RWPE2 (cell line): Measurements from ENCODE around the gene PLCD1.
"Not testable (repeated sequence)": the region's sequence is repeated elsewhere in the genome, so short reads cannot be mapped to it uniquely, and the experiment has no call there.

ENCODE experiments used
- ATAC-seq: fragments of 200-7000 bp; cut with Tn5 transposase; 3 replicates; pipeline ENCODE4 v1.9.1; 2021; ENCODE audit warnings: low read depth
- DNase-seq: peaks from one replicate; pipeline ENCODE4 v3.0.0-alpha.2; 2020; ENCODE audit warnings: low spot score
- H3K27ac ChIP-seq: fragments of 450-650 bp; 2 replicates; pipeline ENCODE4 v1.5.1; 2017; ENCODE audit warnings: mild to moderate bottlenecking; ENCODE audit not compliant: poor library complexity, severe bottlenecking
- H3K27me3 ChIP-seq: fragments of 250-450 bp; sonication (Bioruptor Pico); 2 replicates; pipeline ENCODE4 v1.5.1; 2021; ENCODE audit warnings: mild to moderate bottlenecking, moderate library complexity; ENCODE audit not compliant: insufficient read depth, poor library complexity, severe bottlenecking
- H3K36me3 ChIP-seq: fragments of 250-450 bp; sonication (Bioruptor Pico); 2 replicates; pipeline ENCODE4 v1.5.1; 2020; ENCODE audit warnings: low read depth, mild to moderate bottlenecking, moderate library complexity
- H3K4me1 ChIP-seq: fragments of 250-450 bp; sonication (Bioruptor Pico); 2 replicates; pipeline ENCODE4 v1.5.1; 2021; ENCODE audit warnings: mild to moderate bottlenecking, moderate library complexity; ENCODE audit not compliant: insufficient read depth, poor library complexity, severe bottlenecking
- H3K4me3 ChIP-seq: fragments of 250-450 bp; sonication (Bioruptor Pico); 2 replicates; pipeline ENCODE4 v1.5.1; 2021; ENCODE audit warnings: mild to moderate bottlenecking, moderate library complexity; ENCODE audit not compliant: severe bottlenecking
- H3K9me3 ChIP-seq: fragments of 250-450 bp; sonication (Bioruptor Pico); 2 replicates; pipeline ENCODE4 v1.5.1; 2021; ENCODE audit warnings: mild to moderate bottlenecking, moderate library complexity; ENCODE audit not compliant: severe bottlenecking
- CTCF ChIP-seq: fragments of 450-650 bp; IDR thresholded peaks from one replicate; pipeline ENCODE4 v1.5.1; 2017; ENCODE audit warnings: mild to moderate bottlenecking, moderate library complexity; ENCODE audit not compliant: poor library complexity, severe bottlenecking

The PLCD1 gene

GRCh38 chr3:37989821-37990480 lies 39.5 kb downstream of the PLCD1 start:
- ATAC-seq (no peak), DNase-seq (no peak)
- Histone ChIP-seq H3K9me3 (no peaks in the 10 kb centered on the region), H3K27ac (no peak overlapping the region), H3K4me1 (peaks cover 8% of the 10 kb centered on the region), H3K27me3 (no peaks in the 10 kb centered on the region), H3K4me3 (no peak overlapping the region), H3K36me3 (no peaks in the 10 kb centered on the region)
- no peak for TF ChIP-seq CTCF

GRCh38 chr3:37988931-37989525 lies 40.4 kb downstream of the PLCD1 start:
- H3K27ac ChIP-seq = no peak overlapping the region
- DNase-seq = no peak
- no peaks in the 10 kb centered on the region for H3K9me3 ChIP-seq
- no peak for ATAC-seq
- no peak for TF ChIP-seq CTCF
- no peak overlapping the region for H3K4me3 ChIP-seq
- H3K4me1 ChIP-seq = peaks cover 8% of the 10 kb centered on the region
- no peaks in the 10 kb centered on the region for H3K27me3 ChIP-seq
- H3K36me3 ChIP-seq = no peaks in the 10 kb centered on the region

GRCh38 chr3:37988376-37988775 lies 41.1 kb downstream of the PLCD1 start:
- H3K27me3 ChIP-seq, H3K9me3 ChIP-seq, DNase-seq, ATAC-seq, H3K27ac ChIP-seq, H3K4me3 ChIP-seq, H3K4me1 ChIP-seq, H3K36me3 ChIP-seq: not testable (repeated sequence)

GRCh38 chr3:37987751-37988179 lies 41.7 kb downstream of the PLCD1 start:
- ATAC-seq (no peak), DNase-seq (no peak)
- H3K4me3 ChIP-seq = no peak overlapping the region
- no peak for TF ChIP-seq CTCF
- H3K27me3 ChIP-seq = no peaks in the 10 kb centered on the region
- H3K4me1 ChIP-seq = peaks cover 5% of the 10 kb centered on the region
- H3K36me3 ChIP-seq = no peaks in the 10 kb centered on the region
- no peak overlapping the region for H3K27ac ChIP-seq
- no peaks in the 10 kb centered on the region for H3K9me3 ChIP-seq

- no peaks in the 10 kb centered on the region for H3K9me3 ChIP-seq
- H3K36me3 ChIP-seq = no peaks in the 10 kb centered on the region; the same call in 1 of the 2 replicates
- no peak for TF ChIP-seq CTCF
- no peaks in the 10 kb centered on the region for H3K27me3 ChIP-seq
- H3K4me1 ChIP-seq = peaks cover under 1% of the 10 kb centered on the region
- no peak overlapping the region for H3K4me3 ChIP-seq
- no peak for DNase-seq
- no peak for ATAC-seq
- H3K27ac ChIP-seq = no peak overlapping the region
These were observed 42.1 kb downstream of the PLCD1 start for GRCh38 chr3:37987315-37987697.
